Measurements from ENCODE around the gene ZNF592. TPM values are rescaled to one million over a fixed set of nuclear protein-coding genes. Genes with fewer than 3 reads are reported as not detected.
A peak's percentile ranks its signal among the peaks of the same experiment; 100 is the strongest.

ZNF592 gene
- total RNA-seq, 1 donor from 2014 or later: 34.8 TPM

DNA sequence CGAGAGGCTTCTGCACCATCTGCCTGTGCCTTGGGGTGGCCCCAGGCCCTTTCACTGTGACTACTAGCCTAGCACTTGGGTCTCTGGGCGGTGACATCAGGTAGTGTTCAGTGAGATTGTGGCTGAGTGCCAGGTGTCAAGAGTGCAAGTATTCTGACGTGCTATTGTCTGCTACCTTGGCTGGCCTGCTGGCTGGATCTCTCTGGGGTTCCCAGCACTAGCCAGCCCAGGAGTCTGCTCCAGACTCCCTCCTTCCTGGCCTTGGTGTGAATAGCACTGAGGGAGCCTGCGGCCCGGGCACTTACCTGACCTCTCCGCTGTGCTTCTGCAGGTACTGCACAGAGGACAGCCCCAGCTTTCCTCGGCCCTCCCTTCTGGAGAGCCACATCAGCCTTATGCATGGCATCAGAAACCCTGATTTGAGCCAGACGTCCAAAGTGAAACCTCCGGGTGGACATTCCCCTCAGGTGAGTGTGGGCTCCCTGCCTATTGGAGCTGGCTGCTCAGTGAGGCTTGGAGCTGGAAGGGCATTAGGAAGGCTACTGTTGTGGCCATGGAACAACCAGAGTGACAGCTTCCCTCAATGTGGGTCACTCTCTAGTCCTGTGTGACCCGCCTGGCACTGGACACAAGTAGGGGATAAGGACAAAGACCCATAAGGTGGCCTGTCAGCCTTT, 51.3 kb downstream of the ZNF592 start:
- DNase-seq (ENCODE audit: low spot score) (no peak), ATAC-seq (peak; percentile 14)
- intact Hi-C loops (cut with DNase I): loop anchor here (5.0 kb wide), 1 partner anchor 583 kb away; the partner anchor contains the start of gene AKAP13

DNA sequence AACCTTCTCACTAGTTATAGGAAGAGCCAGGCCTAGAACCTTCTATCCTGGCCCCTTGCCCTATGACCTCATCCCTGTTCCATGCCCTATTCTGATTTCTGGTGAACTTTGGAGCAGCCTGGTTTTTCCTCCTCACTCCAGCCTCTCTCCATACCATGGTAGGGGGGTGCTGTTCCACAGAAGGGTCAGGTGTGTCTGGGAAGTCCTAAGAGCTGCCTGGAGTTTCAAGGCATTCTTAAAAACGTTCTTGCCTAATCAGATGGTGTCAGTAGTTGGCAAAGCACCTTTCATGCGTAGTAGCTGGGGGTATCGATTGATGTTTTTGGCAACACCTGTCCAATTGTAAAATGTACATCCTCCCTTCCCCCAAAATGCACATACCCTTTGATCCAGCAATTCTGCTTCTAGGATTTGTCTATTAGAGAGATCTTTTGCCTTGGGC, 52.0 kb downstream of the ZNF592 start:
- intact Hi-C loops (cut with DNase I): no loop called here
- ATAC-seq (no peak), DNase-seq (ENCODE audit: low spot score) (no peak)

DNA sequence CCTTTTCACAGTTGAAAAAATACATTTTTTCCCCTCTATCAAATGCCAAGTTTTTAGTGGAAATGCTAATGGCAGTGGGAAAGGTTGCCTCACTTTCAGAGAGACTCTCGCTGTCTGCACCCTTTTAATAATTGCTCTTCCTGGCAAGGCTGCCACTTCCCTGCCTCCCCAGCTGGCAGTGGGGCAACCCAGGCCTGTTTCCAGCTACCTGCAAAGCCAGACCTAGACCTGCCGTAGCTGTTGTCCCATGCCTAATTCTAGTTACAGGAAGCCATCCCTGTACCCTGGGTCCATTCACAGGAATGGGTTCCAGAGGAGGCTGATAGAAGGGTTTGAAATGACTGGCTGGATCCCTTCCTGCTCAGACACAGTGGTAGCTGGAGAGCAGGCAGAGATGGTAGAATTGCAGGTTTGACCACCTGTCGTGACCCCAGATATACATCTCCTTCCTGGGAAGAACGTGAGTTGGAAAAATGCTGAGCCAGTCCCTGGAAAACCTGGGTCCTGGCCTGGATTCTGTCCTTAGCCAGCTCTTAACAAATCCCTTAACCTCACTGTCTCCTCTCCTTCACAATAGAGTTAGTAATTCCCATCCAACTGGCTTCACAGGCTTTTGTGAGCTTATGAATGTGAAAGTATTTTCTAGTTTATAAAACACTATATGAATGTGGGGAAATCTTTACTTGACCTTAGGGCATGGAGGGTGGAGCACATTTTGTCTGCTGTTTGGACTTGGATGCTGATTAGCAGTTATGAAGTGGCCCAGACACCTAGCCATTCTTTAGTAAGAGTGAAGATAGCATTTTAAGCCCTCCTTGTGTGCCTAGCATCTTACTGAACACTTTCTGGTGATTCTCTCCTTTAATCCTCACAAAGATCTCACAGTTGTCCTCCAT, 55.9 kb downstream of the ZNF592 start:
- intact Hi-C loops (cut with DNase I): no loop called here
- DNase-seq (ENCODE audit: low spot score): no peak
- ATAC-seq: no peak

DNA sequence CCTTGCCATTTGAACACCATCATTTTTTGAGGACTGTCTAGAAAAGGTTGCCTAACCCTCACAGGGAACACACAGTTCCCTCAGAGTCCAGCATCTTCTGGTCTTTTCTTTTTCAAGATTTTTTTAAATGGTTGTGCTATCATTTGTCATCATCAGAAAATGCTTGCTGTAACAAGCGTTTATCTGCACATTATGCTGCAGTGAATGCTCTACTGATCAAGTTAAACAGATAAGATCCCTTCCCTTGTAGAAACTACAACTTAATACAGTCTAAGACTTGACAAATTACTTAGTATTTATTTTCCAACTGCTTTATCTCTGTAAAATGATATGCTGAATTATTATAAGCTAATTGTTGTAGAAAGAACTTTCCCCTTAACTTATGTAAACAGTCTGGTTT, 56.8 kb downstream of the ZNF592 start:
- ATAC-seq: no peak
- intact Hi-C loops (cut with DNase I): no loop called here
- no peak for DNase-seq (ENCODE audit: low spot score)

DNA sequence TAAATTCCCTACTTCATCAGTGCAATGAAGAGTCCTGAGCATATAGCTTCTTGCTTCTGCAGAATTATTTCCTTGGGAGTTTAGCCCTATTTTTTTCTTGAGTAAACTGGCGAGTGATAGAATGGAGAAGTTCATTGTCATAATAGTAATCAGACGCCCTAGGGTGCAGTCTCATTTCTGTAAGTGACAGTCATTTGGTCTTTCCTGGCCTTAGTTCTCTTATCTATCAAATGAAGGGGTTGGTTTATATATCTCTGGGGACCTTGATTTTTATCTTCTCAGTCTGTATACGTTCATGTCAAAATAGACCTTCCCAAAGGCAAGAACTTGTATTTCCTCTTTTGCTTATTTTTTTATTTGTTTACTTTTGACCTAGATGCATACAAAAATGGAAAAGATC, 58.8 kb downstream of the ZNF592 start:
- intact Hi-C loops (cut with DNase I): no loop called here

DNA sequence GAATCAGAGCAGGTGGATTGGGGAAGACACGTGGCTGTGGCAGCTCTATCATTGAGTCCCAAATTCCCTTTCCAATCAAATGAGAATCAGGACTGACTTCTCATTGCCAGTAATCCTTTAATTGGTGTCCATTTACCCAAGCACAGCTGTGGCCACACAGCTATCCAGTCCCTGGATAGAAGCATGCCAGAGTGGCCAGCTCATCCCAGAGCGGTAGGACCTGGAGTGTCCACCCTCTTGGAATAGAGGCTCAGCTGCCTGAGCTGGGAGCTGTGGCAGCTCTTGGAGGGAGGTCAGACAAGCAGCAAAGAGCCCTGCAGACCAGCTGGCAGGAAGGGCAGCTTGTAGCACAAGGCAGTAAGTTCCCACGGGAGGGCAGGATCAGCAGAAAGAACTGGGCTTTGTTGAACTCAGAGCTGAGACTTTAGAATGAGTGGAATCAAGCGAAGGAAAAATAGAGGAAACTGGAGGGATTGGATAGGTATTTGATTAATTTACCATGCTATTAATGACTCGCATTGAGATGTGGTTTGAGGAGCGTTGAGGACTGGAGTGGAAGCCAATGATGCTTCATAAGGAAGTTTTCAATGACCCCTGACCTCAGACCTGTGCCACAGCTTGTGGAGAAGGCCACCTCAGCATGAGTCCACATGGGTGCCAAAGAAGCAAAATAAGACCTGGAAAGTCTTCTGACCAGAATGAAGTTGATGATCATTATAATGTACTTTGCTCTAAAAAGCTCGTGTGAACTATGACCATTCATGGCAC, 61.9 kb downstream of the ZNF592 start:
- peak; percentile 46 for ATAC-seq
- intact Hi-C loops (cut with DNase I): no loop called here

More for the DNA sequence above, 58.8 kb downstream of the ZNF592 start:
- DNase-seq (ENCODE audit: low spot score) (no peak), ATAC-seq (no peak)

DNA sequence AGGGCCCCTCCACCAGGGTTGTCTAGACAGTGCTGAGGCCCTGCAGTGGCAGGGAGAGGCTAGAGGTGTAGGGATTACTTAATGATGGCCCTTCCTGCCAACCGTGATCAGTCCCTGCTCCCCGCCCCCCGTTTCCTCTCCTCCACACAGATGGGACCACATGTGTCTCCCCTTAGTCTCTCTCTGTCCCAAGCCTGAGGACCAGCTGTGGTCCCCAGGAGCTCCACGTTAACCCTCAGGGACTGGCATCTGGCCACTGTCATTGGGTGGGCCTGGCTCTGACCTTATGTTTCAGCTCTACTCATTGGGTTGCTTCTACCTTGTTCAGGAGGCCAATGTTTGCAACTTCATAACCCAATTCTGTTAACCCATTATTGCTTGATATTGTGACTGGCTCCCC, 62.8 kb downstream of the ZNF592 start:
- no peak for ATAC-seq
- DNase-seq (ENCODE audit: low spot score): no peak
- intact Hi-C loops (cut with DNase I): no loop called here

More for the DNA sequence above, 61.9 kb downstream of the ZNF592 start:
- no peak for DNase-seq (ENCODE audit: low spot score)

DNA sequence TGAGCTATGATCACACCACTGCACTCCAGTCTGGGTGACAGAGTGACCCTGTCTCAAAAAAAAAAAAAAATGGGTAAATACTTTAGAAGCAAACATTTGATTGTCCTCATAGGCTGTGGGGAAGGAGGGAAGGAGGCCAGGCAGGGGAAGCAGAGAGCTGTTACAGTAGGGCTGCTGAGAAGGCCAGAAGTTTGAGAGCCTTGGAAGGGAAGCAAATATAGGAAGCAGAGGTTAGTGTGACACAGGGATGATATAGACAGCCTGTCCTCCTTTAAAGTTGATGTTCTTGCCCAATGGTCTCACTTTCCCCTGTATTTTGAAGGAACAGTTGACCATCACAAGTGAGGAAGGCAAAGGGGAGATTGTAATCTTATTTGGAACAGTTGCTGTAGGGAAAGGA, 63.4 kb downstream of the ZNF592 start:
- intact Hi-C loops (cut with DNase I): no loop called here
- ATAC-seq: no peak

DNA sequence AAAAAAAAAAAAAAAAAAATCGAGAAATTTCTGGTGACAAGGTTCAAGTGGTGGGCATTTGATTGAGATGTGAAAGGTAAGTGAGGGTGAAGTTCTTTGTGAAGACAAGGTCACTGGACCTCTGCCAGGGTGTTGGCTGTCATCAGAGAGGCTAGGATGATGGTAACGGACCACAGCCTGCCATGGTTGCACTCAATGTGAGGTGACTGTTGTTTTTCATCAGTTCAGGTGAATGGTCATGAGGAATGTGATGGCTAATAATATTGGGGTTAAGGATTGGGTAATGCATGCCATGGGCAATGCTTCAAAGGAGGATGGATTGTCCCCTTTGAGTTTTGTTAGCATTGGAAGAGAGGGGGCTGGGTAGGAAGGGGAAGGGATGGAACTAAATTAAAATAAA, 64.5 kb downstream of the ZNF592 start:
- intact Hi-C loops (cut with DNase I): no loop called here

More for the DNA sequence above, 63.4 kb downstream of the ZNF592 start:
- DNase-seq (ENCODE audit: low spot score): no peak

DNA sequence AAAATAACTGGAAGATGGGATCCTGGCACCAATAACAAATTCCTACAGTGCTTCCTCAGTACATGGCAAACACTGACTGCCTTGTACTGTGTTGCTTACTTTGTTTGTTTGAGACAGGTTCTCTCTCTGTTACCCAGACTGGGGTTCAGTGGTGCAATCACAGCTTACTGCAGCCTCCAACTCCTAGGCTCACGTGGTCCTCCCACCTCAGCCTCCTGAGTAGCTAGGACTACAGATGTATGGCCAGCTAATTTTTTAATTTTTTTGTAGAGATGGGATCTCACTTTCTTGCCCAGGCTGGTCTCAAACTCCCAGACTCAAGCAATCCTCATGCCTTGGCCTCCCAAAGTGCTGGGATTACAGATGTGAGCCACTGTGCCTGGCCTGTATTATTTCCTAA, 65.0 kb downstream of the ZNF592 start:
- DNase-seq (ENCODE audit: low spot score) (no peak), ATAC-seq (no peak)
- intact Hi-C loops (cut with DNase I): no loop called here

More for the DNA sequence above, 64.5 kb downstream of the ZNF592 start:
- ATAC-seq (no peak), DNase-seq (ENCODE audit: low spot score) (no peak)

DNA sequence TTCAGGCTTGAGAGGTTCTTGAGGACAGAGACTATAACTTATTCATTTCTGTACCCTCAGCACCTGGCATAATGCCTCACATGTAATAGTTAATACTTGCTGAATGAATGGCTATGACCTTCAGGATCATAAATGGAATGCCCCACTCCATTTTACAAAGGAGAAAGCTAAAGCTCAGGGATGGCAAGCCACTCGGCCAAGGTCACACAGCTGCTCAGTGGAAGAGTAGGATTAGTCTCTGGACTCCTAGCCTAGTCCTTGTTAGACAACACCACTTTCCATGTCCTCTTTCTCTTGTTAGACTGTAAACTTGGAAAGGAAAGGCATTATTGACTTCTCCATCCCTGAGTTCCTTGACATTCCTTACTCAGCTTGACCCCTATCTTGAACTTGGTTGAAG, 65.5 kb downstream of the ZNF592 start:
- intact Hi-C loops (cut with DNase I): no loop called here

DNA sequence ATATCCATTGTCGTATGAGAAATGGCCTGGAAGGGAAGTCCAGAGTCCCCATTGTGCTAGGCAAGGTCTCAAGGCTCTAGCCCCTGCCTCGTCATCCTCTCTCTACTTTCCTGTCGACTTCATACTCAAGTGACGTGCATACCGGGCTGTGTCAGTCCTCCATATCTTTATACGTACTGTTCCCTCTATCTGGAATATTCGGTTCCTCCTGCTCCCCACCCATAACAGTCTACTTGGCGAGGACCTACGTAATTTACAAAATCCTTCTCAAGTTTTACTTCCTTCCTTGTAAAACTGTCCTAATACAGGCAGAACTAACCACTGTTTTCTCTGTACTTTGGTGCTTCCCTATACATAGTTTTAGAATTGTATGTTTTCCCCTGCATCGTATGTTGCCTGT, 66.5 kb downstream of the ZNF592 start:
- DNase-seq (ENCODE audit: low spot score): no peak
- ATAC-seq: no peak
- intact Hi-C loops (cut with DNase I): no loop called here

More for the DNA sequence above, 65.5 kb downstream of the ZNF592 start:
- ATAC-seq: no peak
- DNase-seq (ENCODE audit: low spot score): no peak

DNA sequence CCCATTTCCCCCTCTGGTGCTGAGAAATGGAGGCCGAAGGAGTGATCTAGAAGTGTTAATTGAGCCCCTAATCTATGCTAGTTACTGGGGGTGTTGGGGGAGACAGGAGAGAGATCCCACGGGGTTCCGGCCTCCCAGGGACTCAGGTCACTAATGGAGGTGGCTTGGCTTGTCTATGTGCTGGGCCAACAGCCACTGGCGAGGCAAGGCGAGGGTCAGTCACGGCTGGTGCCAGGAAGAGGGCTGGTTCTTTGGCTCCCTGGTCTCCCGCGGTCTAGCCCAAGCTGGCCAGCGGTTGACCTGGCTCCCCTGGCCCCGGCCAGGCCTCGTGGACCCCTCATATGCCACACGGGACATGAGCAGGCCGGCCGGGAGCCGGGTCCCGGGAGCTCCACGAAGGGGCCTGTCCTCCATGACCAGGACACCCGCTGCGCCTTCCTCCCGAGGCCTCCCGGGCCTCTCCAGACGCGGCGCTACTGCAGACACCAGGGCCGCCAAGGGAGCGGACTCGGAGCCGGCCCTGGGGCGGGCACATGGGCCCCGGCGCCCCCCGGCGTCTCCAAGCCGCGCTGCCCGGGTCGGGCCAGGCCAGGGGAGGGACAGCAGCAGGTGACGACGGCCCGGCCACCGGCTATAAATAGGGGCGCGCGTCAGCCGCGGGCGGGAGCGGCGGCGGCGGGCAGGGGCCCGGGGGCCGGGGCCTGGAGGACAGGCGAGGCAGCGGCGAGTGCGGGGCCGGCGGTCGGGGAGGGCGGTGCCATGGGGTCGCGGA, 68.5 kb downstream of the ZNF592 start, which contains the start of gene ALPK3:
ALPK3 (plus strand) TSS at position 663 of the 772 bp plus-strand sequence; CDS start at position 760, 97 bp downstream.
- intact Hi-C loops (cut with DNase I): no loop called here
- DNase-seq (ENCODE audit: low spot score) (no peak), ATAC-seq (peak; percentile 33)

DNA sequence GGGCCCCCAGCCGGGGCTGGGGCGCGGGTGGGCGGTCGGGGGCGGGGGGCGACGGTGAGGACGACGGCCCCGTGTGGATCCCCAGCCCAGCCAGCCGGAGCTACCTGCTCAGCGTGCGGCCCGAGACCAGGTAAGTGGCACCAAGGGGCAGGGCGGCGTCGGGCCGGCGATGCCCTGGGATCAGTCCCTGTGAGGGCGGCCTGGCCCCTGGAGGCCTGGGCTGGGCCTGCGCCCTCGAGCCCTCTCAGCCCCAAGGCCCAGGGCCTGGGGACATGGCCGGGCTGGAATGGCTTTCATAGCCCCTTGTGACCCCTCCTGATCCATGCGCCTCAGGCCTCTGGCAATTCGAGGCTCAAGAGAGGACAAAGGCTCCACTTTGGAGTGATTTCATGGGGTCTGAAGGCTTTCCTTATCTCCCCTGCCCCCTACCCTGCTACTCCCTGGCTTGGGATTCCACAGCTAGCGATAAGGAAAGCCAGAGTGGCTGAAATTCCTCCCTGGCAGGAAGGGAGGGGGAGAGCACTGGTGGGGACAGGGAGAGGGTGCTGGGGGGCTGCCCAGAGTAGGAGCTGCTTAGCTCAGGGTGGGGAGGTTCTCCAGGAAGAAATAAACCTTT, 69.2 kb downstream of the ZNF592 start:
- ATAC-seq (peak; percentile 13), DNase-seq (ENCODE audit: low spot score) (no peak)
- intact Hi-C loops (cut with DNase I): no loop called here

DNA sequence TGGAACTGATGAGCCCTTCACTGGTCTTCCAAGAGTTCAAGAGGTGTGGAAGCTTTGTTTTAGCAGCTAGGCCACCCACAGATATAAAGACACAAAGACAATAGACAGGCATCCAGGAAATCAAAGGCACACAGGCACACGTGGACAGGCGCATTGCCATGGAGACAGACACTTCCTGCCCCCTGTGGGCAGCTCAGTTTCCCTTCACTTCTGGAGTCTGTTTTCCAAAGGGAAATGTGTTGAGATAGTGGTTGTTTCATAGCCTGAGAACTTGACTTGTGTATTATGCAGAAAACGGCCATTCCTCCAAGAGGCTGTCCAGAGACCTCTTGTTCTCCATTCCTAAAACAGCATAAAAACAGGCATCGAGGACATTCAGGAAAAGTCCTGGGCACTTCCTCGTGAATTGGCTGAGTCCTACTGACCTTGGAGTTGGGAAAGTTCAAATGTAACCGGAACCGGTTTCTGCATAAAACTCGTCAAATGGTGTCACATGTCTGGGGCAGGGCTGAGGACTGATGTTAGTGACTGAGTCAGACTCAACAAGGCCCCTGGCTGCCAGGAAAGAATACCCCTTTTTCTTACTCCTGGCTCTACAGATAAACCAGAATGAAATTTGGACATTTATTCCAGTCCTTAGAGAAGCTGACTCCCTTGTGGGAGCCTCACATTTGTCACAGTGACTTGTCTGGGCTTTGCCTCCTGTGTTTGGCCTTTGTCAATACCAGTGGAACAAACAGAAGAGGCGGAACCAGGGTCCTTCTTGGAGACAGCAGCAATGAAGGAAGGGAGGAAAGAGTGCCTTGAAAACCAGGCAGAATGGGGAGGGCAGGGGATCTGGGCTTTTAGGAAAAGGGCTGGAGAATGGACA, 70.1 kb downstream of the ZNF592 start:
- ATAC-seq: peak; percentile 49
- no peak for DNase-seq (ENCODE audit: low spot score)
- intact Hi-C loops (cut with DNase I): no loop called here

DNA sequence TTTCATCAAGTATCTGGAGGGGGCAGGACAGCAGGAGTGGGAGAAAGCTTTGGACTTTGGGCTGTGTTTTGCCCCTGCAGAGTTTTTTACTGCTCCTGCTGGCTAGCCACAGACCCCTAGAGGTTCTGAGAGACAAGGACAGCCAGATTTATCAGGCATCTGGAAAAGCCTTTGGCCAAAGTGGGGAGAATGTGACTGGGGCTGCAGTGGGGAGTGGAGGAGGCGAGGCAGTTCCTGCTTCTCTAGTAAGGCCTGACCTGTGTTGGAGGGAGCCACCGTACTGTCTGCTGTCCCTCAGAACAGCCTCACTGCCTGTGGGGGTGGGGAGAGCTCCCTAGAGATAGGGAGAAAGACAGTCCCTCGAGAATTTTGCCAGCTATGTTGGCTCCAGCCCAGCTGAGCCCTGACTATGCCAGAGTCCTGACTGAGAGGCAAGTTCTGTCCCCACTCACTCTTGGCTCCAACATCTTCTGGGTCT, 70.9 kb downstream of the ZNF592 start:
- intact Hi-C loops (cut with DNase I): no loop called here
- ATAC-seq: no peak
- no peak for DNase-seq (ENCODE audit: low spot score)

DNA sequence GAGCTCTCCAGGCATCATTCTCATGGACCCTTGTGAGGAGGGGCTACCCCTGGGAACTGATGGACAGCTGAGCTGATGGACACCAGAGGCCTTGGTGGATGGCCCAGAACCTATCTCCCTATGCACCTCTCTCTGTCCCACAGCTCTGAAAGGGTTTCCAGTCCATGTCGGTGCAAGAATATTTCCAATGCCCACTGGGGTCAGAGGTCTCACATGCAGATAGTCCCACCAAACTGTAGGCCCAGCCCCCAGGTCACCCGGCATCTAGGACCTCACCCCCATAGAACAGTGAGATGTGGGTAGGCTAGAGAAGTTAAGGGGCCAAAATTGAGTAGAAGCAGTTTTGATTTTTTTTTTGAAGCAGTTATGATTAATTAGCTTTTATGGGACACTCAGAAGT, 71.4 kb downstream of the ZNF592 start:
- DNase-seq (ENCODE audit: low spot score): no peak
- intact Hi-C loops (cut with DNase I): no loop called here
- ATAC-seq: no peak
